Measurements from ENCODE around the gene BRME1.
A peak's percentile ranks its signal among the peaks of the same experiment; 100 is the strongest.

Gene BRME1

DNA sequence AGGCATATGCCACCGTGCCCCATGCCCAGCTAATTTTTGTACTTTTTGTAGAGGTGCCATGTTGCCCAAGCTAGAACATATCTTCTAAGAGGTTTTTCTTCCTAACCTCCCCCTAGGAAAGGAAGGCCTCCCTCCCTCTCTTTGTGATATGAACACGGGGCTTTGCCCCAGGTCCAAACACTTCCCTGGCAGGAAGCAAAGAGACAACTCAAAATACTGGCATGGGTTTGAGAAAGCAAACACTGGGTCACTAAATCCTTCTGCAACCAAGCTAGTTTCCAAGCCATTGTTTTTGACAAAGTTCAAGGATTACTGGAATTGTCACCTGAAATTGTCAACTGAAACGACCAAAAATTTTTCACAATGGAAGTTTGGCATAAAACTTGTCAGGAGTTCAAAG is 8.9 kb upstream of the BRME1 start:
- Histone ChIP-seq H2AFZ (ENCODE audit: low read depth, low read length) (no peak overlapping the region), H3K79me2 (ENCODE audit: insufficient read depth, low read length) (no peaks in the 10 kb centered on the region), H3K4me2 (ENCODE audit: insufficient read depth, low read length) (no peak overlapping the region), H3K36me3 (ENCODE audit: insufficient read depth, low read length) (peaks cover 71% of the 10 kb centered on the region), H3K27ac (ENCODE audit: low read length) (no peak overlapping the region), H3K9ac (ENCODE audit: low read depth, low read length) (no peak overlapping the region), H3K9me3 (ENCODE audit: insufficient read depth, low read length, severe bottlenecking) (no peaks in the 10 kb centered on the region), H4K20me1 (ENCODE audit: insufficient read depth, low read length) (no peaks in the 10 kb centered on the region), H3K4me3 (ENCODE audit: low read depth in 1 of 2, low read length in 2 of 2) (no peak overlapping the region), H3K27me3 (ENCODE audit: insufficient read depth, low read length, poor library complexity) (no peaks in the 10 kb centered on the region), H3K4me1 (ENCODE audit: insufficient read depth, low read length) (no peaks in the 10 kb centered on the region)
- no peak for TF ChIP-seq CTCF (IDR thresholded peaks at IDR 0.05; ENCODE audit: borderline replicate concordance, extremely low read depth, low read length, poor library complexity, severe bottlenecking)
- TF ChIP-seq EZH2 (IDR thresholded peaks at IDR 0.05; ENCODE audit: borderline replicate concordance, low read depth, low read length, severe bottlenecking) = no peak
- DNase-seq = no peak
- ATAC-seq (ENCODE audit: insufficient read depth, low read depth) = no peak

- Histone ChIP-seq H3K27ac (ENCODE audit: low read length) (no peak overlapping the region), H4K20me1 (ENCODE audit: insufficient read depth, low read length) (no peaks in the 10 kb centered on the region), H3K27me3 (ENCODE audit: insufficient read depth, low read length, poor library complexity) (no peaks in the 10 kb centered on the region), H2AFZ (ENCODE audit: low read depth, low read length) (no peak overlapping the region), H3K4me1 (ENCODE audit: insufficient read depth, low read length) (peaks cover 4% of the 10 kb centered on the region; the same call in 1 of the 2 replicates), H3K4me3 (ENCODE audit: low read depth in 1 of 2, low read length in 2 of 2) (no peak overlapping the region), H3K36me3 (ENCODE audit: insufficient read depth, low read length) (peaks cover 66% of the 10 kb centered on the region), H3K4me2 (ENCODE audit: insufficient read depth, low read length) (no peak overlapping the region), H3K9ac (ENCODE audit: low read depth, low read length) (no peak overlapping the region), H3K79me2 (ENCODE audit: insufficient read depth, low read length) (0 out of 2 replicates have a peak, but pooled peaks cover 4% of the 10 kb centered on the region), H3K9me3 (ENCODE audit: insufficient read depth, low read length, severe bottlenecking) (no peaks in the 10 kb centered on the region)
- no peak for DNase-seq
- no peak for TF ChIP-seq CTCF (IDR thresholded peaks at IDR 0.05; ENCODE audit: borderline replicate concordance, extremely low read depth, low read length, poor library complexity, severe bottlenecking)
- TF ChIP-seq EZH2 (IDR thresholded peaks at IDR 0.05; ENCODE audit: borderline replicate concordance, low read depth, low read length, severe bottlenecking) = no peak
- ATAC-seq (ENCODE audit: insufficient read depth, low read depth) = no peak
Observed at GRCh38 chr19:13913352-13913751, 7.4 kb upstream of the BRME1 start.

DNA sequence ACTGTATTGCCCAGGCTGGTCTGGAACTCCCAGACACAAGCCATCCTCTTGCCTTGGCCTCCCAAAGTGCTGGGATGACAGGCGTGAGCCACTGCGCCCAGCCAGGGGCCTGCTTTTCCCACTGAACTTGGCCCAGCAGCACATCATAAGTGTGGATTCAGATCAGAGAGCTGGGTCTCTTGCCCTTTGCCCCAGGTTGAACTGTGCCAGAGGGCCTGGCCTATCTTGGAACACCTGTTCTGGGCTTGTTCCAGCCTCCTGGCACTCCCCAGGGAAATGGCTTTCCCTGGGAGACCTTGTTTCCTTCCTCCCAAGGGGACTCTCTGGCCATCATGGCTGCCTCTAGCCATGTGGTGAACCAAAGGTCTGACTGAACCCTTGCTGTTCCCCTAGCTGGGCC is 3.5 kb upstream of the BRME1 start:
- no peak overlapping the region for H3K4me2 ChIP-seq (ENCODE audit: insufficient read depth, low read length)
- no peak overlapping the region for H2AFZ ChIP-seq (ENCODE audit: low read depth, low read length)
- no peak overlapping the region for H3K27ac ChIP-seq (ENCODE audit: low read length)
- H3K27me3 ChIP-seq (ENCODE audit: insufficient read depth, low read length, poor library complexity) = no peaks in the 10 kb centered on the region
- peaks cover 30% of the 10 kb centered on the region for H3K79me2 ChIP-seq (ENCODE audit: insufficient read depth, low read length)
- ATAC-seq (ENCODE audit: insufficient read depth, low read depth) (no peak), DNase-seq (no peak)
- H3K36me3 ChIP-seq (ENCODE audit: insufficient read depth, low read length) = peaks cover 43% of the 10 kb centered on the region
- no peak overlapping the region for H3K4me3 ChIP-seq (ENCODE audit: low read depth in 1 of 2, low read length in 2 of 2)
- no peaks in the 10 kb centered on the region for H4K20me1 ChIP-seq (ENCODE audit: insufficient read depth, low read length)
- H3K4me1 ChIP-seq (ENCODE audit: insufficient read depth, low read length) = peaks cover 37% of the 10 kb centered on the region
- no peaks in the 10 kb centered on the region for H3K9me3 ChIP-seq (ENCODE audit: insufficient read depth, low read length, severe bottlenecking)
- no peak overlapping the region for H3K9ac ChIP-seq (ENCODE audit: low read depth, low read length)
- TF ChIP-seq EZH2 (IDR thresholded peaks at IDR 0.05; ENCODE audit: borderline replicate concordance, low read depth, low read length, severe bottlenecking) (no peak), CTCF (IDR thresholded peaks at IDR 0.05; ENCODE audit: borderline replicate concordance, extremely low read depth, low read length, poor library complexity, severe bottlenecking) (no peak)

- H2AFZ ChIP-seq (ENCODE audit: low read depth, low read length) = no peak overlapping the region
- TF ChIP-seq CTCF (IDR thresholded peaks at IDR 0.05; ENCODE audit: borderline replicate concordance, extremely low read depth, low read length, poor library complexity, severe bottlenecking) = no peak
- no peak for TF ChIP-seq EZH2 (IDR thresholded peaks at IDR 0.05; ENCODE audit: borderline replicate concordance, low read depth, low read length, severe bottlenecking)
- peaks cover 45% of the 10 kb centered on the region for H3K4me1 ChIP-seq (ENCODE audit: insufficient read depth, low read length)
- no peak for ATAC-seq (ENCODE audit: insufficient read depth, low read depth)
- no peaks in the 10 kb centered on the region for H3K27me3 ChIP-seq (ENCODE audit: insufficient read depth, low read length, poor library complexity)
- peak overlapping the region; percentile 11; the same call in 1 of the 2 replicates for H3K9ac ChIP-seq (ENCODE audit: low read depth, low read length)
- H3K9me3 ChIP-seq (ENCODE audit: insufficient read depth, low read length, severe bottlenecking) = no peaks in the 10 kb centered on the region
- no peak for DNase-seq
- no peak overlapping the region for H3K27ac ChIP-seq (ENCODE audit: low read length)
- peaks cover 37% of the 10 kb centered on the region for H3K36me3 ChIP-seq (ENCODE audit: insufficient read depth, low read length)
- H3K79me2 ChIP-seq (ENCODE audit: insufficient read depth, low read length) = peaks cover 30% of the 10 kb centered on the region
- no peak overlapping the region for H3K4me2 ChIP-seq (ENCODE audit: insufficient read depth, low read length)
- no peak overlapping the region for H3K4me3 ChIP-seq (ENCODE audit: low read depth in 1 of 2, low read length in 2 of 2)
- H4K20me1 ChIP-seq (ENCODE audit: insufficient read depth, low read length) = no peaks in the 10 kb centered on the region
Observed at GRCh38 chr19:13908674-13909073, 2.8 kb upstream of the BRME1 start.
